CMK (cell line): ENCODE results near the gene PDE4D.

Source experiments
- DNase-seq: peaks from one replicate; pipeline ENCODE4 v3.0.0-alpha.2; 2010; ENCODE audit warnings: low read depth

The PDE4D gene

GRCh38 chr5:59136549-59136948 is 757.0 kb downstream of the PDE4D start:
- DNase-seq, result no peak

DNA sequence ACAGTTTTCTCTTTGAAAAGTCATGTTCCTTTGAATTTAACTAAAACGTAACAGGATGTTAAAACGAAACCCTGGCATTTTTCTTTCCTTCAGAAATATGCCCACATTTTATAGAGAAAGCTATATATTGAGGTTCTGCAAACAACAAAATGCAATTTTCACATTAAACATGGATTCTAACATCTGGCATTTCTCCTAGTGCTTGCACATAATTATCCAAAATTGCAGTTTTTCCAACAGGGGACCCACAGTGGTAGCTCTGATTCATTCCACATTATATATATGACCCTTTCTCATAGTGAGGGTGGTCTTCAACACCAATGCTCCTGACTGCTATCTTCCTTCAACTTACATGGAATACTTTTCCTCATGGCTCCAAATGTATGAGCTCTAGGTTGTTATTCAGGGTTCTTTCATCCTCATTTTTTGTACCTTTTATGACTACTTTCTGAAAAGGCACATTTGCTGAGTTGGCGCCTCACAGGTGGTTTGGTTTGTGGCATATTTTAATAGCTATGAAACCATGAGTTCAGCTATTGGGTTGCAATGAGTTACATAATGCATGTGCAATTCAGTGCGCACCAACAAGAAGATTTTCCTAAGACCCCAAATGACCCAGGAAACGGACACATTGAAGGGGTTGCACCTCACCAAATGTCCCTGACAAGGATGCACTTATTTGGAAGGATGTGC is 758.9 kb downstream of the PDE4D start:
- no peak for DNase-seq

- no peak for DNase-seq
Observed at GRCh38 chr5:59133764-59134261, 759.7 kb downstream of the PDE4D start.

GRCh38 chr5:59132131-59132530 is 761.4 kb downstream of the PDE4D start:
- DNase-seq, result peak; percentile 20

DNA sequence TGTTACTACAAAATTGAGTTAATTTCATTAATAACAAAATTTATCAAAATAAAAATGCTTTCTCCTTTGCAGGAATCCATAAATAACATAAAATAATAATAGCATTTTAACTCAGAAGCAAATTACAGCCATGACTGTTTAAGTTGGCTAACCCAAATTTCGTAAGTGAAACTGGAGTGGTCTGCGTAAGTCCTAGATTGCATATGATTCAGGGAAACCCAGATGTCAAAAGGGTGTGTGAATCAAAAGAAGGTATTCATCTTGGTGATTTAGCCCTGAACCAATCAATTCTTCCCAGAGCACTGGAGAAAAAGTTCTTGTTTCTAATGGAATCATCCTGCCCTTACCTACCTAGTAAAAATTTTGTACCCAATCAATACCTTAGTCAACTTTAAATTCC is 763.1 kb downstream of the PDE4D start:
- DNase-seq, result no peak

GRCh38 chr5:59128646-59129290 is 764.8 kb downstream of the PDE4D start:
- no peak for DNase-seq

DNA sequence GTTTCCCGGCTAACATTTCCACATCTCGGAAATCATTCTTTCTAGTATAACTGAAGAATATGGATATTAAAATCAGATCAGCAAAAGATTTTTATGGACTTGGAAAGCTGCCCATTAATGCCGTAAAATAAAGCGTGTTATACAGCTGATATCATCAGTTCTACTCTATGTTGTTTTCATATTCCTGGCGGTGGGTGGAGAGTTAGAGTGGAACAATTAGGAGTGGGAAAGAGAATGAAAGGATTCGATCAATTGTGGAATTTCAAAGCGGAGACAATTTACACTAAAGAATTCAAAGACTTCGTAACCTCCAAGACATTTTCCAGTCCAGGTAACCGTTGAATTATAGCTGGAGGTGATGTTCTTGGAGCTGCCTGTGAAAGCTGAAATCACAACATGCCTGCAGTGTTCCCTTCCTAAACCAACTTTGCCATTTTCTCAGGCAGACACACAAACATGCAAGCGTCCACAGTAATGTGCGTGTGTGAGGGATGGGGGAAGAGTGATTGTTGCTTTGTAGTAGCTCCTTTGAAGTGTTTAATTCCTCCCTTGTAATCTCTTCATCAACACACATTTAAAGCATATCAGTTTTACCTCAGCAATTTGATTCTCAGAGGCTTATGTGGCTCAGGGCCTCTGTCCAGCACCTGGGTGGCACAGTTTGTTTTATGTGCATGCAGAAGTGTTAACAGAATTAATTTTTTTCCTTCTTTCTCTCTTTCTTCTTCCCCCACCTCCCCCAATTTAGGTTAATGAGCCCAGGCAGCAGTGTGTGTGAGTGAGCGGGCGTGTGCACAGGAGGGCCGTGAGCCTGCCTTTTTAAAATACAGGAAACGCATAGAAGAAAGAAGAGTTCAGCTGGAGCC is 766.6 kb downstream of the PDE4D start:
- DNase-seq, result no peak

- no peak for DNase-seq
Observed at GRCh38 chr5:59126016-59126707, 767.4 kb downstream of the PDE4D start.

GRCh38 chr5:59125011-59125961 is 768.2 kb downstream of the PDE4D start:
- no peak for DNase-seq

- DNase-seq, result no peak
Observed at GRCh38 chr5:59123595-59124561, 769.6 kb downstream of the PDE4D start.

- no peak for DNase-seq
Observed at GRCh38 chr5:59119480-59119879, 774.0 kb downstream of the PDE4D start.

- no peak for DNase-seq
Observed at GRCh38 chr5:59117320-59117719, 776.2 kb downstream of the PDE4D start.

DNA sequence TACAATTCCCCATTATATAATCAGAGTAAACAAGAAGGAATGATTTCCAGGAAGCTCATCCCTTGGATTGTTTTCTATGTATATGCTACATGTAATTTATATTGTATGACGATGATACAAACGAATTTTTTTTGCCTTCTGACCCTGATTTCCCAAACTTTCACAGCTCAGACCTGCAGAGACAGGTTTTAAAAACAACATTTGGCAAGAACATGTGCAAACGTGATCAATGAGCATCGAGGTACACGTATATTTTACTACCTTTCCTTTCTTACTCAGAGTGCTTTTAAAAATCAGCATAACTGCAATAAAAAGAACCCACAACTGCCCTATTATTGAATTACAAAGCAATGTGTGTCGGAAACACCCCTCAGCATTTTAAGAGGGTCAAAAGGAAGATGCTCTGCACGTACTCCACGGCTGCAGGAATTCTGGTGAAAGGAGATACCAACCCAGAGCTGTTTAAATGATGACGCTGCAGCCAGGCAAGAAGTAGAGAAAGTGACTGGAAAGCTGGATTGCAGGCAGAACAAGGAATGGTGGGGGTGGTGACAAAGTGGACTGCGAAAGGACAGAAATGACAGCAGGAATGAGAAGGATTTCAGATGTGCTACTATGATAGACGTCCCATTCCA is 777.2 kb downstream of the PDE4D start:
- no peak for DNase-seq

GRCh38 chr5:59115345-59115744 is 778.2 kb downstream of the PDE4D start:
- DNase-seq, result no peak

DNA sequence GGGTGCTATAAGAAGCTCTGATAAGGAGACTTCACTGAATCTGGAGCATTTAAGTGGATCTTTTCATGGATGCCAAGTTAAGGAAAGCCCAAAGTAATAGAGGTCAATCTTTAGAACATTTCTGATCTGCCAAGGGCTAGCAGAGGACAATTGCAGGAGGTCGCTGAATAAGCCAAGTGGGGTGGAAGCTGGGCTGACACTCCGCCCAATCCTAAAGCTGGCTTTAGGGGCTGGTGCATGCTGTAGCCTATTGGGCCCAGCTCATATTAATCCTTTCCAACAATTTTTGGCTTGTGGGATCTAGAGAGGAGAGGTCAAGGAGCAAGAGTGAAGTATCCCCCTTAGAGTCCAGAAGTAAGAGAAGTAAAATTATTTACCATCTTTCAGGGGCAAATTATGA is 784.1 kb downstream of the PDE4D start:
- no peak for DNase-seq

GRCh38 chr5:59107692-59108091 is 785.8 kb downstream of the PDE4D start:
- DNase-seq, result no peak

GRCh38 chr5:59104400-59105127 is 789.0 kb downstream of the PDE4D start:
- DNase-seq, result no peak

DNA sequence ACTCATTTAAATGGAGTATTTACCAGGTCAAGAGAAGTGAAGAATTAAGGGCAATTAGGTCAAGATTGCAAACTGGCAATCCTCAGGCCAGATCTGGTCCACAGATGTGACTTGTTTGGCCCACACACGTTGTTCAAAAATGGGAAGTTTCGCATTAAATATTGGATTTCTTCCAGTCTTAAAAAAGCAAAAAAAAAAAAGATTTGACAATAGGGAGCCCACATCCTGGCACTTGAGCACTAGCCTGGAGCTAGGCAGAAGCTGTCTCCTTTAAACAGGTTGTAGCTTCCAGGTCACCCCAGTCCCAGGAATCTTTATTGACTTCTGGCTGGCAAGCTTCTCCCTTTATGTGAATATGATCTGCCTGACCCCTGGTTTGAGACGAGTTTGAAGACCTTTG is 790.2 kb downstream of the PDE4D start:
- DNase-seq, result no peak

DNA sequence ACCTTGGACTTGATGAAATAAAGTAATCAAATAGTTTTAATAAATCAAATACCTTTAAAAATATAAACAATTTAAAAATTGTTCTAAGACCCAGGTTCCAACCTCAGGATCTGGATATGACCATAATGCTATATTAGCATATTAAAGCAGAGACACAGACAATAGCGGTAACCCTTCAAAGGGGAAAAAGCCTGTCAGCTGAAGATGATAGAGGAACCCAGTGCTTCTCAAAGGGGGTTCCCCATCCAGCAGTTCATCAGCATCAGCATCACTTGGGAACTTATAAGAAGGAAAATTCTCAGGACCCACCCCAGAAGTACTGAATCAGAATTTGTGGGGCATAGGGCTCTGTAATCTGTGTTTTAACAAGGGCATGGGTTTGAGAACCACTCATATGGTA is 791.1 kb downstream of the PDE4D start:
- no peak for DNase-seq
